Heart right ventricle (tissue), 16 donors: ENCODE results near the gene HYAL1. TPM values are rescaled to one million over a fixed set of nuclear protein-coding genes. Genes with fewer than 3 reads are reported as not detected.

Experiments
- ATAC-seq, 8 donors: fragments of 200-7000 bp; cut with Tn5 transposase; one replicate each; pipeline ENCODE4 v1.9.1; 2020; ENCODE audit warnings: mild to moderate bottlenecking in 8 of 8, moderate library complexity in 8 of 8, moderate number of reproducible peaks in 1 of 8
- DNase-seq, 2 donors: peaks; one replicate each; pipeline ENCODE4 v3.0.0-alpha.2; 2020
- H3K27ac ChIP-seq, 10 donors: fragments of 200-600 bp; sonication (generic) in 2 of 10; one replicate each; pipeline versions ENCODE4 v1.5.0 to v1.8.0; 2020 to 2022; ENCODE audit warnings: mild to moderate bottlenecking in 3 of 10
- H3K27me3 ChIP-seq, 7 donors: fragments of 200-600 bp; one replicate each; pipeline ENCODE4 v1.8.0; 2021 to 2022; ENCODE audit warnings: mild to moderate bottlenecking in 2 of 7
- H3K36me3 ChIP-seq, 9 donors: fragments of 200-600 bp; sonication (generic) in 1 of 9; one replicate each; pipeline versions ENCODE4 v1.5.0 to v1.8.0; 2020 to 2022; ENCODE audit warnings: mild to moderate bottlenecking in 2 of 9
- H3K4me1 ChIP-seq, 9 donors: fragments of 200-600 bp; sonication (generic) in 1 of 9; one replicate each; pipeline versions ENCODE4 v1.5.0 to v1.8.0; 2020 to 2022; ENCODE audit warnings: mild to moderate bottlenecking in 4 of 9
- H3K4me3 ChIP-seq, 10 donors: fragments of 200-600 bp; sonication (generic) in 2 of 10; one replicate each; pipeline versions ENCODE4 v1.5.0 to v1.8.0; 2020 to 2022; ENCODE audit warnings: mild to moderate bottlenecking in 7 of 10, moderate library complexity in 2 of 10
- H3K9me3 ChIP-seq, 11 donors: fragments of 200-600 bp in 10 of 11; sonication (generic) in 2 of 11; one replicate each; pipeline versions ENCODE4 v1.5.0 to v1.8.0; 2013 to 2022; ENCODE audit warnings: mild to moderate bottlenecking in 2 of 11, control low read depth in 1 of 11, moderate library complexity in 1 of 11
- WGBS, 2 donors: extraction: QIAGEN DNeasy Blood & Tissue Kit; methylation state at CpG; one replicate each; pipeline ENCODE4 v1.1.7; 2013; ENCODE audit warnings: inconsistent platforms in 1 of 2; 5-methylcytosine and 5-hydroxymethylcytosine counted together
- intact Hi-C, 10 donors: fragments of 100-400 bp; cut with DNase I; formaldehyde crosslinking; loops; one replicate each; pipeline versions ENCODE4 v1.11.1 to v1.14.2; 2022
- polyA plus RNA-seq, 2 donors: library from polyadenylated mRNA; stranded (reverse); fragments of 200-250 nt; gene quantifications; one replicate each; pipeline ENCODE4 v1.2.3, GENCODE V29; 2013
- total RNA-seq, 10 donors: library from RNA; stranded (reverse); fragmentation: NEBNext Ultra II Directional in 3 of 10; extraction: Animal tissue kit (Norgen Biotek cat#: 25700) in 3 of 10; gene quantifications; one replicate each; pipeline versions ENCODE4 v1.2.1 to v1.2.4, GENCODE V29; 2021 to 2023
- TF ChIP-seq, protein P1 (sequence below), 9 donors: fragments of 200-600 bp; sonication (generic) in 2 of 9; IDR thresholded peaks; one replicate each; pipeline versions ENCODE4 v1.5.0 to v1.8.0; 2021 to 2022; ENCODE audit warnings: antibody characterized with exemption in 9 of 9, mild to moderate bottlenecking in 5 of 9, moderate library complexity in 1 of 9
- donor health status: Arrhythmogenic right ventricular cardiomyopathy.
- donor health status: ischemic (EF 13 %, LVEDD 7.1; RV severe dilation, severe dysfunction).
- donor health status: healthy with polysubstance abuse.
- donor health status: DM: no; HTN: yes; CAD: no.
- donor health status: DM: no; HTN: no; CAD: no.
- donor health status: ischemic (EF 25% LVEDD 6.9; RV normal size, moderate dysfunction).
- donor health status: ischemic (EF 25% LVEDD 5.7; RV mildly dilated, moderate dysfunction).
- donor health status: healthy.
- donor health status: DM: yes; HTN: yes; CAD: no.
- donor health status: Ischemic cardiomyopathy.
- donor health status: ischemic (EF 35%, LVEDD 5.7; RV mildly dilated, moderate dysfunction).
- donor health status: nonischemic (EF 11% LVEDD 7.7; RV severe dilation, severe dysfunction).
- donor health status: DM: yes; HTN: yes; CAD: no.
- donor health status: PGD.
- donor health status: ischemic (EF 29% LVEDD 5.4; RV normal size, mild dysfunction).
- donor health status: nonischemic (EF 23%, LVEDD 6.1; RV moderate dilation, normal function).

Gene HYAL1
- total and polyA plus RNA-seq, 12 donors, result 41.0 to 120 (median 66.7) TPM

DNA sequence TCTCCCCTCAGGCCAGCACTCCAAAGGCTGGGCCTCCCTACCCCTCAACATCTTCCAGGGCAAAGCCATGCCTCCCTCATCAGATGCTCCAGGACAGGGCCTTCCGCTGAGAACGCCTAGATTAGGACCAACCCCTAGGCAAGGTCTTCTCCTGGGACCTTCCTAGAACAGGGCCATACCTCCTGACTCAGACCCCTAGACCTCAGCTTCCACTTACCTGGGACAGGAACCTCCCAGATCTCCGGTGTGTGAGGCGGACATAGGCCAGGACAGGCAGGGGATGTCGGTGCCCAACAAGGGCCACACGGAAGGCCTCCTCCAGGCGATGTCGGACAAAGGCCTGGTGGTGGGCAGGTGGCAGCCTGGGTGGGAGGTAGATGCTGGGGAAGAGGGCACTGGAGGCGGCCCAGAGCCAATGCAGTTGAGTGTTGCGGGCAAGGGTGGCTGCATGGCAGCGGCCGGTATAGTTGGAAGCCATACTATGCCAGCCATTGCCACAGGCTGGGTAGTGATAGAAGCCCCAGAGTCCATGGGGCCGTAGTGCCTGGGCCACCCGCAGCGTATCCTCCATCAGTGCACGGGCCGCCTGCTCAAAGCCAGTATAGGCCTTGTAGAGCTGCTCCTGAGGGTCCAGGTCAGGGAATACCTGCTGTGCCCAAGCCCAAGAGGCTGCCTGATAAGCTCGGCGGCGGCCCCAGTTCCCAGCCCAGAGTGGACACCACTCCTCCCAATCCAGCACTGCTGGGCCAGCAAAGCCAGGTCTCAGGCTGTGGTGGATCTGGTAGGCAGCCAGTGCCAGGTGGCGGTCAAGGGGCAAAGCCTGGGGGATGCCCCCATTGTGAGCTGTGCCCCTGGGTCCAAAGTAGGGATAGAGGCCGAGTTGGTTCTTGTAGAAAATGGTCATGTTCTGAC is 8.6 kb downstream of the HYAL1 start:
- intact Hi-C loops, result no loop called here
- H3K4me1 ChIP-seq, result peaks cover 23 to 49% (median 39%) of the 10 kb centered on the region in 9 donors
- no peaks in the 10 kb centered on the region for H3K27me3 ChIP-seq
- TF ChIP-seq, protein P1, sequence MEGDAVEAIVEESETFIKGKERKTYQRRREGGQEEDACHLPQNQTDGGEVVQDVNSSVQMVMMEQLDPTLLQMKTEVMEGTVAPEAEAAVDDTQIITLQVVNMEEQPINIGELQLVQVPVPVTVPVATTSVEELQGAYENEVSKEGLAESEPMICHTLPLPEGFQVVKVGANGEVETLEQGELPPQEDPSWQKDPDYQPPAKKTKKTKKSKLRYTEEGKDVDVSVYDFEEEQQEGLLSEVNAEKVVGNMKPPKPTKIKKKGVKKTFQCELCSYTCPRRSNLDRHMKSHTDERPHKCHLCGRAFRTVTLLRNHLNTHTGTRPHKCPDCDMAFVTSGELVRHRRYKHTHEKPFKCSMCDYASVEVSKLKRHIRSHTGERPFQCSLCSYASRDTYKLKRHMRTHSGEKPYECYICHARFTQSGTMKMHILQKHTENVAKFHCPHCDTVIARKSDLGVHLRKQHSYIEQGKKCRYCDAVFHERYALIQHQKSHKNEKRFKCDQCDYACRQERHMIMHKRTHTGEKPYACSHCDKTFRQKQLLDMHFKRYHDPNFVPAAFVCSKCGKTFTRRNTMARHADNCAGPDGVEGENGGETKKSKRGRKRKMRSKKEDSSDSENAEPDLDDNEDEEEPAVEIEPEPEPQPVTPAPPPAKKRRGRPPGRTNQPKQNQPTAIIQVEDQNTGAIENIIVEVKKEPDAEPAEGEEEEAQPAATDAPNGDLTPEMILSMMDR (IDR thresholded peaks at IDR 0.05), result no peak
- H3K36me3 ChIP-seq, result peaks cover 0 to 18% (median 4%) of the 10 kb centered on the region in 9 donors
- no peaks in the 10 kb centered on the region for H3K9me3 ChIP-seq
- ATAC-seq, result no peak
- DNase-seq, result no peak
- H3K27ac ChIP-seq, result no peak overlapping the region
- WGBS, 2 donors, result 91 to 93% methylated on average over 22 of the region's 22 CpGs
- no peak overlapping the region for H3K4me3 ChIP-seq

DNA sequence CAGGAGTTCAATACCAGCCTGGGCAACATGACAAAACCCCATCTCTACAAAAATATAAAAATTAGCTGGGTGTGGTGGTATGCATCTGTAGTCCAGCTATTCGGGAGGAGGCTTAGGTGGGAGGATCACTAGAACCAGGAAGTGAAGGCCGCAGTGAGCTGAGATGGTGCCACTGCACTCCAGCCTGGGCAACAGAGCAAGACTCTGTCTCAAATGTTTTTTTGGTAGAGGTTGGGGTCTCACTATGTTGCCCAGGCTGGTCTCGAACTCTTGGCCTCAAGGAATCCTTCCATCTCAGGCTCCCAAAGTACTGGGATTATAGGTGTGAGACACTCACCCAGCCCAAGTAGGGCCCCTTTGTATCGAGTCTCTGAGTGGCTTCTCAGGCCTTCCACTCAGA is 9.3 kb downstream of the HYAL1 start:
- 84 to 90% methylated on average over 4 of the region's 4 CpGs for WGBS, 2 donors
- peaks cover 0 to 25% (median 10%) of the 10 kb centered on the region in 9 donors for H3K36me3 ChIP-seq
- H3K4me3 ChIP-seq, result no peak overlapping the region
- no peak for ATAC-seq
- H3K4me1 ChIP-seq, result peaks cover 23 to 48% (median 36%) of the 10 kb centered on the region in 9 donors
- intact Hi-C loops, result no loop called here
- no peaks in the 10 kb centered on the region for H3K27me3 ChIP-seq
- DNase-seq, result no peak
- H3K27ac ChIP-seq, result peak overlapping the region in 1 of 10 donors; percentile 95
- H3K9me3 ChIP-seq, result no peaks in the 10 kb centered on the region
- TF ChIP-seq, protein P1 (IDR thresholded peaks at IDR 0.05), result no peak

DNA sequence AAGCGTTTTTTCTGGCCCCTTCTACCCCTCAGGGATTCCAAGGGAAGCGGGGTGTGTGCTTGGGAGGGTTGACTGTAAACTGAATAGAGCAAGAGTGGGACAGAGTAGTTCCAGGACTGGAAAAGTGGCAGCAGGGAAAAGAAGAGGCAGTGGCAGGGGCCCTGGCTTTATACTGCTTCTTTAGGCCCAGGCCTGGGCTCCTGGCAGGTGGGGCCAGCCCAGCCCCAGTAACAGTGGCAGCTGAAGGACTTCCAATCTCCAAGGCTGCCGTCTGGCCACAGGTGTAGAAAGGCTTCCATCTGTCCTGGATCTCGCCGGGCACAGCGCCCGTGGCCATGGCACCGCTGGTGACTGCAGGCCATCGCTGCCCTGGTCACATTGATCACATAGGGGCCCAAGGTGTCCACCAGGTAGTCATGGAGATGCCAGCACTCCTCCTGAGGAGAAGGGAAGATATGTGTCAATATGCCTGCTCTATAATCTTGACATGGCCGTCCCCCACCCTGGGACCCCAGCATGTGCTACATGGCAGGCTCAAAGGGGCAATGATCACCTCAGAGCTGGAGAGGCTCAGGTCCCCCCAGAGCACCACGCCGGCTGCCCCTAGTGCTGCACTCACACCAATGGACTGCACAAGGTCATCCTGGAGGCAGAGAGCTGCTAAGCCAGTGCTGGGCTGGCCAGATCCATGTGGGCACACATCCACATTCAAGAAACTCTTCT is 10.1 kb downstream of the HYAL1 start:
- intact Hi-C loops, result no loop called here
- no peak for ATAC-seq
- Histone ChIP-seq H3K4me3 (peak overlapping the region in 6 of 10 donors; percentile 84 to 100 (median 94)), H3K27me3 (no peaks in the 10 kb centered on the region), H3K36me3 (peaks cover 0 to 33% (median 18%) of the 10 kb centered on the region in 9 donors), H3K9me3 (no peaks in the 10 kb centered on the region), H3K27ac (peak overlapping the region; percentile 20 to 95 (median 92)), H3K4me1 (peaks cover 17 to 41% (median 32%) of the 10 kb centered on the region in 9 donors)
- WGBS, 2 donors, result 70 to 76% methylated on average over 12 of the region's 12 CpGs
- TF ChIP-seq, protein P1 (IDR thresholded peaks at IDR 0.05), result no peak
- no peak for DNase-seq
